Kidney (tissue), 14 donors: ENCODE results near the gene GRM7. TPM values are rescaled to one million over a fixed set of nuclear protein-coding genes. Genes with fewer than 3 reads are reported as not detected.

Source experiments
- DNase-seq, 5 donors: peaks; one replicate each; pipeline ENCODE4 v3.0.0-alpha.2; 2013 to 2020
- FAIRE-seq: peaks from 2 replicates; lab custom pipeline; 2012; peaks lifted over from hg19 to GRCh38; lab: Jason Lieb, UNC
- H3K27ac ChIP-seq, 2 donors: one replicate each; pipeline ENCODE4 v1.7.0; 2013; ENCODE audit warnings: low read depth in 2 of 2, low read length in 2 of 2, inconsistent platforms in 1 of 2
- H3K27me3 ChIP-seq: one replicate; pipeline ENCODE4 v1.7.1; 2013; ENCODE audit warnings: low read length, inconsistent platforms; ENCODE audit not compliant: control insufficient read depth, insufficient read depth
- H3K36me3 ChIP-seq, 3 donors: one replicate each; pipeline versions ENCODE4 v1.7.0 to v1.7.1; 2013; ENCODE audit warnings: low read length in 3 of 3, control low read depth in 1 of 3, inconsistent platforms in 1 of 3; ENCODE audit not compliant: insufficient read depth in 3 of 3, control insufficient read depth in 2 of 3
- H3K4me1 ChIP-seq, 3 donors: one replicate each; pipeline versions ENCODE4 v1.7.0 to v1.7.1; 2013; ENCODE audit warnings: low read length in 3 of 3, inconsistent platforms in 1 of 3, low read depth in 1 of 3; ENCODE audit not compliant: control insufficient read depth in 2 of 3, insufficient read depth in 2 of 3
- H3K4me3 ChIP-seq, 3 donors: one replicate each; pipeline versions ENCODE4 v1.7.0 to v1.8.1; 2013; ENCODE audit warnings: low read length in 3 of 3, control low read depth in 1 of 3, inconsistent platforms in 1 of 3
- H3K9ac ChIP-seq, 3 donors: one replicate each; pipeline versions ENCODE4 v1.7.0 to v1.7.1; 2013; ENCODE audit warnings: low read length in 3 of 3, control low read depth in 1 of 3, inconsistent platforms in 1 of 3
- H3K9me3 ChIP-seq, 3 donors: one replicate each; pipeline versions ENCODE4 v1.7.0 to v1.7.1; 2013; ENCODE audit warnings: low read length in 3 of 3, control low read depth in 1 of 3, inconsistent platforms in 1 of 3; ENCODE audit not compliant: control insufficient read depth in 2 of 3, insufficient read depth in 1 of 3
- CTCF ChIP-seq: IDR thresholded peaks from 3 replicates; pipeline ENCODE4 v1.5.1; 2012; ENCODE audit warnings: mild to moderate bottlenecking, moderate library complexity, borderline replicate concordance; ENCODE audit not compliant: insufficient read depth; ENCODE audit errors: extremely low read depth
- intact Hi-C: fragments of 100-400 bp; cut with DNase I; formaldehyde crosslinking; loops from one replicate; pipeline ENCODE4 v1.11.1; 2022
- polyA plus RNA-seq: library from polyadenylated mRNA; stranded (reverse); fragments of 350-450 nt; fragmentation: Illumina TruSeq; extraction: RNeasy Lipid Tissue Mini Kit (QIAGEN cat#74804); gene quantifications from one replicate; pipeline ENCODE4 v1.2.3, GENCODE V29; 2014; ENCODE audit warnings: low read depth, low replicate concordance; ENCODE audit not compliant: insufficient read depth
- total RNA-seq: library from RNA; stranded (reverse); fragmentation: NEBNext Ultra II Directional; extraction: Animal tissue kit (Norgen Biotek cat#: 25700); gene quantifications from one replicate; pipeline ENCODE4 v1.2.1, GENCODE V29; 2021
- donor health status: control.
- donor health status: control.
- donor health status: control.
- donor health status: control.
- donor health status: control.
- donor health status: DM: yes; HTN: yes; CAD: no.
- donor health status: Normal renal cell carcinoma (clear cell type).

GRM7 gene
- total and polyA plus RNA-seq, 2 donors from 2014 or later: 0.16 TPM; not detected in 1

- Histone ChIP-seq H3K9ac (no peak overlapping the region), H3K27me3 (no peaks in the 10 kb centered on the region), H3K4me1 (no peaks in the 10 kb centered on the region), H3K4me3 (no peak overlapping the region), H3K36me3 (no peaks in the 10 kb centered on the region), H3K9me3 (no peaks in the 10 kb centered on the region), H3K27ac (no peak overlapping the region)
- DNase-seq: no peak
- no peak for FAIRE-seq
- no peak for TF ChIP-seq CTCF
- intact Hi-C loops: no loop called here
Measured at GRCh38 chr3:7728566-7729519, 867.9 kb downstream of the GRM7 start.

GRCh38 chr3:7733933-7734332 lies 873.0 kb downstream of the GRM7 start:
- H3K9me3 ChIP-seq: no peaks in the 10 kb centered on the region
- H3K4me1 ChIP-seq: no peaks in the 10 kb centered on the region
- no peaks in the 10 kb centered on the region for H3K27me3 ChIP-seq
- H3K27ac ChIP-seq: no peak overlapping the region
- TF ChIP-seq CTCF: no peak
- intact Hi-C loops: no loop called here
- H3K9ac ChIP-seq: no peak overlapping the region
- no peak for DNase-seq
- no peak overlapping the region for H3K4me3 ChIP-seq
- no peak for FAIRE-seq
- no peaks in the 10 kb centered on the region for H3K36me3 ChIP-seq

- Histone ChIP-seq H3K27me3 (no peaks in the 10 kb centered on the region), H3K4me1 (no peaks in the 10 kb centered on the region), H3K27ac (no peak overlapping the region), H3K9ac (no peak overlapping the region), H3K36me3 (no peaks in the 10 kb centered on the region), H3K4me3 (no peak overlapping the region), H3K9me3 (no peaks in the 10 kb centered on the region)
- TF ChIP-seq CTCF: no peak
- intact Hi-C loops: no loop called here
- no peak for FAIRE-seq
- DNase-seq: no peak
Measured at GRCh38 chr3:7734456-7734855, 873.5 kb downstream of the GRM7 start.
